ENCODE results near the gene LMTK2.

GRCh38 chr7:98112077-98112476 lies 5.4 kb downstream of the LMTK2 start:
- TF ChIP-seq CTCF (conservative IDR thresholded peaks at IDR 0.05; ENCODE audit: low read depth in 2 of 2) (no peak), JUNB (IDR thresholded peaks at IDR 0.05; ENCODE audit: unreplicated experiment) (no peak), REST (IDR thresholded peaks at IDR 0.05; ENCODE audit: unreplicated experiment) (no peak), EZH2 (IDR thresholded peaks at IDR 0.05; ENCODE audit: low read depth, unreplicated experiment) (no peak), ZNF331 (CRISPR knock-in tag; IDR thresholded peaks at IDR 0.05; ENCODE audit: low read depth) (no peak), POLR2AphosphoS5 (IDR thresholded peaks at IDR 0.05; ENCODE audit: low read depth) (no peak), EZH2phosphoT487 (IDR thresholded peaks at IDR 0.05; ENCODE audit: unreplicated experiment) (no peak), STAT1 (IDR thresholded peaks at IDR 0.05; ENCODE audit: unreplicated experiment) (no peak)
